HL-60 (cell line): Measurements from ENCODE around the gene SLC26A8.
"Not testable (repeated sequence)": the region's sequence is repeated elsewhere in the genome, so short reads cannot be mapped to it uniquely, and the experiment has no call there.

Source experiments
- GABPA ChIP-seq: IDR thresholded peaks from 2 replicates; pipeline ENCODE4 v1.6.1; 2012; ENCODE audit warnings: low read depth
- POLR2AphosphoS5 ChIP-seq: IDR thresholded peaks from 2 replicates; pipeline ENCODE4 v1.6.1; 2012; ENCODE audit warnings: low read depth
- TF ChIP-seq, protein P1 (sequence below): IDR thresholded peaks from one replicate; pipeline ENCODE4 v1.5.1; 2011; ENCODE audit warnings: low read length, control low read depth, inconsistent platforms; ENCODE audit not compliant: insufficient read depth
- TF ChIP-seq, protein P2 (sequence below): IDR thresholded peaks from 2 replicates; pipeline ENCODE4 v1.6.1; 2012; ENCODE audit warnings: low read depth; ENCODE audit not compliant: insufficient replicate concordance

DNA sequence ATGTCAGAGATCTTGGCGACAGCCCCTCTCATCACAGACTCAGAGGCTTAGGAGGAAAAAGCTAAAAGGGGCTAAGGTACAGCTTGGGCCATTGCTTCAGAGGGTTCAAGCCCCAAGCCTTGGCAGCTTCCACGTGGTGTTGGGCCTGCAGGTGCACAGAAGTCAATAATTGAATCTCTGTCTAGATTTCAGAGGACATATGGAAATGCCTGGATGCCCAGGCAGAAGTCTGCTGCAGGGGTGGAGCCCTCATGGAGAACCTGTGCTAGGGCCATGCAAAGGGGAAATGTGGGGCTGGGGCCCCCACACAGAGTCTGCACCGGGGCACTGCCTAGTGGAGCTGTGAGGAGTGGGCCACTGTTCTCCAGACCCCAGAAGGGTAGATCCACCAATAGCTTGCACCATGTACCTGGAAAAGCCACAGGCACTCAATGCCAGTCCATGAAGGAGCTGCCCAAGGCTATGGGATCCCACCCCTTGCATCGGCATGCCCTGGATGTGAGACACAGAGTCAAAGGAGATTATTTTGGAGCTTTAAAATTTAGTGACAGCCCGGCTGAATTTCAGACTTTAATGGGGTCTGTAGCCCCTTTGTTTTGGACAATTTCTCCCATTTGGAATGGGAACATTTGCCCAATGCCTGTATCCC, 115.6 kb downstream of the SLC26A8 start:
- TF ChIP-seq, protein P1, sequence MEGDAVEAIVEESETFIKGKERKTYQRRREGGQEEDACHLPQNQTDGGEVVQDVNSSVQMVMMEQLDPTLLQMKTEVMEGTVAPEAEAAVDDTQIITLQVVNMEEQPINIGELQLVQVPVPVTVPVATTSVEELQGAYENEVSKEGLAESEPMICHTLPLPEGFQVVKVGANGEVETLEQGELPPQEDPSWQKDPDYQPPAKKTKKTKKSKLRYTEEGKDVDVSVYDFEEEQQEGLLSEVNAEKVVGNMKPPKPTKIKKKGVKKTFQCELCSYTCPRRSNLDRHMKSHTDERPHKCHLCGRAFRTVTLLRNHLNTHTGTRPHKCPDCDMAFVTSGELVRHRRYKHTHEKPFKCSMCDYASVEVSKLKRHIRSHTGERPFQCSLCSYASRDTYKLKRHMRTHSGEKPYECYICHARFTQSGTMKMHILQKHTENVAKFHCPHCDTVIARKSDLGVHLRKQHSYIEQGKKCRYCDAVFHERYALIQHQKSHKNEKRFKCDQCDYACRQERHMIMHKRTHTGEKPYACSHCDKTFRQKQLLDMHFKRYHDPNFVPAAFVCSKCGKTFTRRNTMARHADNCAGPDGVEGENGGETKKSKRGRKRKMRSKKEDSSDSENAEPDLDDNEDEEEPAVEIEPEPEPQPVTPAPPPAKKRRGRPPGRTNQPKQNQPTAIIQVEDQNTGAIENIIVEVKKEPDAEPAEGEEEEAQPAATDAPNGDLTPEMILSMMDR: not testable (repeated sequence)
- TF ChIP-seq, protein P2, sequence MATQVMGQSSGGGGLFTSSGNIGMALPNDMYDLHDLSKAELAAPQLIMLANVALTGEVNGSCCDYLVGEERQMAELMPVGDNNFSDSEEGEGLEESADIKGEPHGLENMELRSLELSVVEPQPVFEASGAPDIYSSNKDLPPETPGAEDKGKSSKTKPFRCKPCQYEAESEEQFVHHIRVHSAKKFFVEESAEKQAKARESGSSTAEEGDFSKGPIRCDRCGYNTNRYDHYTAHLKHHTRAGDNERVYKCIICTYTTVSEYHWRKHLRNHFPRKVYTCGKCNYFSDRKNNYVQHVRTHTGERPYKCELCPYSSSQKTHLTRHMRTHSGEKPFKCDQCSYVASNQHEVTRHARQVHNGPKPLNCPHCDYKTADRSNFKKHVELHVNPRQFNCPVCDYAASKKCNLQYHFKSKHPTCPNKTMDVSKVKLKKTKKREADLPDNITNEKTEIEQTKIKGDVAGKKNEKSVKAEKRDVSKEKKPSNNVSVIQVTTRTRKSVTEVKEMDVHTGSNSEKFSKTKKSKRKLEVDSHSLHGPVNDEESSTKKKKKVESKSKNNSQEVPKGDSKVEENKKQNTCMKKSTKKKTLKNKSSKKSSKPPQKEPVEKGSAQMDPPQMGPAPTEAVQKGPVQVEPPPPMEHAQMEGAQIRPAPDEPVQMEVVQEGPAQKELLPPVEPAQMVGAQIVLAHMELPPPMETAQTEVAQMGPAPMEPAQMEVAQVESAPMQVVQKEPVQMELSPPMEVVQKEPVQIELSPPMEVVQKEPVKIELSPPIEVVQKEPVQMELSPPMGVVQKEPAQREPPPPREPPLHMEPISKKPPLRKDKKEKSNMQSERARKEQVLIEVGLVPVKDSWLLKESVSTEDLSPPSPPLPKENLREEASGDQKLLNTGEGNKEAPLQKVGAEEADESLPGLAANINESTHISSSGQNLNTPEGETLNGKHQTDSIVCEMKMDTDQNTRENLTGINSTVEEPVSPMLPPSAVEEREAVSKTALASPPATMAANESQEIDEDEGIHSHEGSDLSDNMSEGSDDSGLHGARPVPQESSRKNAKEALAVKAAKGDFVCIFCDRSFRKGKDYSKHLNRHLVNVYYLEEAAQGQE: not testable (repeated sequence)
- TF ChIP-seq GABPA, POLR2AphosphoS5: not testable (repeated sequence)
